H1 (cell line): ENCODE data around the gene GPC6. TPM values are rescaled to one million over a fixed set of nuclear protein-coding genes. Genes with fewer than 3 reads are reported as not detected.

Source experiments
- ATF3 ChIP-seq: IDR thresholded peaks from 2 replicates; pipeline ENCODE4 v1.6.1; 2011; ENCODE audit warnings: low read depth, mild to moderate bottlenecking, low read length; ENCODE audit not compliant: insufficient read depth
- BCL11A ChIP-seq, 2 experiments: IDR thresholded peaks; one replicate each; pipeline ENCODE4 v1.6.1; 2011; ENCODE audit warnings: low read depth in 2 of 2, low read length in 2 of 2, mild to moderate bottlenecking in 2 of 2
- CHD1 ChIP-seq: IDR thresholded peaks from 2 replicates; pipeline ENCODE4 v1.6.1; 2012; ENCODE audit warnings: low read depth, low read length, improper control_type of control experiment
- JUND ChIP-seq: IDR thresholded peaks from 2 replicates; pipeline ENCODE4 v1.6.1; 2011; ENCODE audit warnings: mild to moderate bottlenecking, improper control_type of control experiment, low read length
- MAFK ChIP-seq: IDR thresholded peaks from 2 replicates; pipeline ENCODE4 v1.6.1; 2012; ENCODE audit warnings: low read depth, mild to moderate bottlenecking, improper control_type of control experiment, low read length
- YY1 ChIP-seq: IDR thresholded peaks from 2 replicates; pipeline ENCODE4 v1.6.1; 2011; ENCODE audit warnings: low read depth, mild to moderate bottlenecking, low read length
- polyA plus RNA-seq, 7 experiments: library from polyadenylated mRNA; depleted of rRNA in 3 of 7; stranded (reverse) in 5 of 7; unstranded in 2 of 7; fragments of >200 nt in 5 of 7; fragments of 200-250 nt in 2 of 7; gene quantifications; 1 replicate in 5 of 7; 2 replicates in 1 of 7; 4 replicates in 1 of 7; pipeline versions ENCODE4 v1.2.1 to v1.2.3, GENCODE V29; 2011 to 2013; ENCODE audit warnings: missing spikeins in 2 of 7, mixed read lengths in 2 of 7
- total RNA-seq: library from RNA; stranded (reverse); fragmentation: NEBNext Ultra II Directional; extraction: Animal tissue kit (Norgen Biotek cat#: 25700); gene quantifications from 2 replicates; pipeline ENCODE4 v1.2.1, GENCODE V29; 2021

The GPC6 gene
- total and polyA plus RNA-seq, 2 of the 8 experiments (the other 6 are each of a cell fraction or from before 2014, with no cell fraction given) = 5.4 to 12.0 TPM

- TF ChIP-seq BCL11A (IDR thresholded peaks at IDR 0.05; ENCODE audit: low read depth in 2 of 2, low read length in 2 of 2) = no peak
- no peak for TF ChIP-seq ATF3
- no peak for TF ChIP-seq JUND
- no peak for TF ChIP-seq MAFK
- TF ChIP-seq YY1 = no peak
- no peak for TF ChIP-seq CHD1
Observed at GRCh38 chr13:94309997-94310855, 1083.6 kb downstream of the GPC6 start (continued).
